NT2/D1 (cell line): ENCODE results near the gene DOCK2.
"Not testable (repeated sequence)": the region's sequence is repeated elsewhere in the genome, so short reads cannot be mapped to it uniquely, and the experiment has no call there.

Experiments used
- SUZ12 ChIP-seq: IDR thresholded peaks from 2 replicates; pipeline ENCODE4 v1.6.1; 2011; ENCODE audit not compliant: insufficient read length, insufficient read depth; ENCODE audit errors: extremely low read depth
- YY1 ChIP-seq: IDR thresholded peaks from 2 replicates; pipeline ENCODE4 v1.6.1; 2011; ENCODE audit not compliant: insufficient read length, insufficient read depth
- ZNF274 ChIP-seq: IDR thresholded peaks from 2 replicates; pipeline ENCODE4 v1.6.1; 2011; ENCODE audit warnings: mild to moderate bottlenecking, low read depth, low read length

GRCh38 chr5:169808880-169809279, 171.8 kb downstream of the DOCK2 start:
- not testable (repeated sequence) for TF ChIP-seq YY1, ZNF274, SUZ12
